SU-DHL-6 (cell line): ENCODE results near the gene CRIM1.

Experiments used
- H2AFZ ChIP-seq: fragments of 200-600 bp; sonication (generic); 2 replicates; pipeline ENCODE4 v1.6.1; 2014; ENCODE audit warnings: low read depth, mild to moderate bottlenecking, moderate library complexity, mixed read lengths, antibody characterized with exemption, low read length; ENCODE audit not compliant: severe bottlenecking
- H3F3A ChIP-seq: fragments of 200-600 bp; shearing (Covaris generic); 2 replicates; pipeline ENCODE4 v1.6.0; 2016; ENCODE audit warnings: antibody characterized with exemption, mild to moderate bottlenecking; ENCODE audit not compliant: insufficient read depth
- H3K27ac ChIP-seq: fragments of 200-600 bp; sonication (generic); 2 replicates; pipeline ENCODE4 v1.5.1; 2016; ENCODE audit warnings: low read depth, mild to moderate bottlenecking, low read length, moderate library complexity, mixed read lengths
- H3K27me3 ChIP-seq: fragments of 200-600 bp; sonication (generic), shearing (Covaris generic); 2 replicates; pipeline ENCODE4 v1.6.0; 2014; ENCODE audit warnings: mild to moderate bottlenecking, low read length
- H3K36me3 ChIP-seq: fragments of 200-600 bp; sonication (generic); 2 replicates; pipeline ENCODE4 v1.6.1; 2014; ENCODE audit warnings: mild to moderate bottlenecking, low read length, mixed read lengths
- H3K4me2 ChIP-seq: fragments of 300-600, 200-600 bp; shearing (Covaris generic), sonication (generic); 2 replicates; pipeline ENCODE4 v1.6.0; 2014; ENCODE audit warnings: low read length, low read depth, mild to moderate bottlenecking; ENCODE audit not compliant: poor library complexity, severe bottlenecking
- H3K4me3 ChIP-seq: fragments of 200-600 bp; sonication (generic); 2 replicates; pipeline ENCODE4 v1.5.1; 2014; ENCODE audit warnings: antibody characterized with exemption, low read length, mild to moderate bottlenecking, mixed read lengths; ENCODE audit not compliant: insufficient read depth, poor library complexity, severe bottlenecking
- H3K79me2 ChIP-seq: fragments of 200-600 bp; sonication (generic); 2 replicates; pipeline ENCODE4 v1.6.1; 2014; ENCODE audit warnings: mild to moderate bottlenecking, low read length, moderate library complexity; ENCODE audit not compliant: insufficient read depth
- H3K9ac ChIP-seq: fragments of 200-600 bp; sonication (generic); 2 replicates; pipeline ENCODE4 v1.7.0; 2014; ENCODE audit warnings: mild to moderate bottlenecking, low read length
- H3K9me2 ChIP-seq: fragments of 200-600 bp; sonication (generic); replicated peaks from 2 replicates; pipeline ENCODE4 v1.6.1; 2014; ENCODE audit warnings: low read length; ENCODE audit not compliant: insufficient read depth
- H3K9me3 ChIP-seq: fragments of 200-600 bp; sonication (generic); 2 replicates; pipeline ENCODE4 v1.6.1; 2014; ENCODE audit warnings: low read length, mixed read lengths; ENCODE audit not compliant: insufficient read depth
- H4K20me1 ChIP-seq: fragments of 200-600 bp; sonication (generic); 2 replicates; pipeline ENCODE4 v1.6.1; 2014; ENCODE audit warnings: low read depth, mild to moderate bottlenecking, antibody characterized with exemption, low read length, moderate library complexity, mixed read lengths
- EZH2phosphoT487 ChIP-seq: fragments of 200-600 bp; sonication (generic), shearing (Covaris generic); conservative IDR thresholded peaks from 2 replicates; pipeline ENCODE4 v1.6.1; 2018; ENCODE audit warnings: mild to moderate bottlenecking, antibody characterized with exemption, low read length, moderate library complexity, mixed read lengths
- TF ChIP-seq, protein P1 (sequence below): fragments of 200-600 bp; sonication (generic); IDR thresholded peaks from one replicate; pipeline ENCODE4 v1.5.1; 2017; ENCODE audit warnings: antibody characterized with exemption, mild to moderate bottlenecking, low read length, moderate library complexity; ENCODE audit not compliant: insufficient read depth, poor library complexity, severe bottlenecking

CRIM1 gene

DNA sequence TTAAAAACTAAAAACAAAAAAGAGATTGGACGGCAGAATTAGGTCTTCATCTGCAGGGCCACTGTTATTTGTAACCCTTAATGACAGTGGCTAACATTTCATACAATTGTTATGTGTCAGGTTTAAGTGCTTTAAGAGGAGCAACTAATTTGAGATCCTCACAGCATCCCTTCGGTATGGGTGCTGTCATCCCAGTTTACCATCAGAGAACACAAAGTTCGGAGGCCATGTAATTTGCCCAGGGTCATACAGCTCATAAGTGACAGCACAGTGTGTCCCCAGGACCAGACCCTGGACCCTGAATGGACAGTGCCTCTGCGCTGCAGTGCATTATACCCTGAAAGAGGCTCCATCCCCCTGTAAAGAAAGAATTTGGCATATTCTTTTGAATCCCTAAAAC is 127.7 kb downstream of the CRIM1 start:
- no peak overlapping the region for H2AFZ ChIP-seq
- no peaks in the 10 kb centered on the region for H3K79me2 ChIP-seq
- no peaks in the 10 kb centered on the region for H3K36me3 ChIP-seq
- no peaks in the 10 kb centered on the region for H3K27me3 ChIP-seq
- H4K20me1 ChIP-seq: no peaks in the 10 kb centered on the region
- TF ChIP-seq EZH2phosphoT487: no peak
- TF ChIP-seq, protein P1, sequence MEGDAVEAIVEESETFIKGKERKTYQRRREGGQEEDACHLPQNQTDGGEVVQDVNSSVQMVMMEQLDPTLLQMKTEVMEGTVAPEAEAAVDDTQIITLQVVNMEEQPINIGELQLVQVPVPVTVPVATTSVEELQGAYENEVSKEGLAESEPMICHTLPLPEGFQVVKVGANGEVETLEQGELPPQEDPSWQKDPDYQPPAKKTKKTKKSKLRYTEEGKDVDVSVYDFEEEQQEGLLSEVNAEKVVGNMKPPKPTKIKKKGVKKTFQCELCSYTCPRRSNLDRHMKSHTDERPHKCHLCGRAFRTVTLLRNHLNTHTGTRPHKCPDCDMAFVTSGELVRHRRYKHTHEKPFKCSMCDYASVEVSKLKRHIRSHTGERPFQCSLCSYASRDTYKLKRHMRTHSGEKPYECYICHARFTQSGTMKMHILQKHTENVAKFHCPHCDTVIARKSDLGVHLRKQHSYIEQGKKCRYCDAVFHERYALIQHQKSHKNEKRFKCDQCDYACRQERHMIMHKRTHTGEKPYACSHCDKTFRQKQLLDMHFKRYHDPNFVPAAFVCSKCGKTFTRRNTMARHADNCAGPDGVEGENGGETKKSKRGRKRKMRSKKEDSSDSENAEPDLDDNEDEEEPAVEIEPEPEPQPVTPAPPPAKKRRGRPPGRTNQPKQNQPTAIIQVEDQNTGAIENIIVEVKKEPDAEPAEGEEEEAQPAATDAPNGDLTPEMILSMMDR: no peak
- no peaks in the 10 kb centered on the region for H3K9me2 ChIP-seq
- H3K27ac ChIP-seq: no peak overlapping the region
- H3K4me3 ChIP-seq: no peak overlapping the region
- no peaks in the 10 kb centered on the region for H3F3A ChIP-seq
- no peak overlapping the region for H3K4me2 ChIP-seq
- H3K9ac ChIP-seq: no peak overlapping the region
- no peaks in the 10 kb centered on the region for H3K9me3 ChIP-seq

DNA sequence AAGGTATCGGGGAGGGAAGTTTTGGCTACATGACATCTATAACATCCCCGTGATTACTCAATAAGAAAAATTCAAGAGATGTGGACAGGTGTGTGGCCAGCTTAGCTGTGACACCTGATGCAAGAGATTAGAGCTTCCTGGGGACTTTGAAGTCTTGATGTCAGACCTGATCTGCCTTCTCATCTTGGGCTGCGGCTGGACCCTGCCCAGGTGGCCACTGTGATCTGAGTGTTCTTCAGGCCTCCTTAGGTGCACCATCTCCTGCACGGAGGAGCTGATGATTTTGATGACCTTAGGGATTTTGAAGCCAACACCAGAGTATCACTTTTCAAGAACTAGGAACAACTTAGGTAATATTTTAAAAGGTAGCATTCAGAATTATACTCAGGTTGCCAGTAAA is 128.9 kb downstream of the CRIM1 start:
- Histone ChIP-seq H3F3A (no peaks in the 10 kb centered on the region), H2AFZ (no peak overlapping the region), H3K9me3 (no peaks in the 10 kb centered on the region), H4K20me1 (no peaks in the 10 kb centered on the region), H3K4me2 (no peak overlapping the region), H3K79me2 (no peaks in the 10 kb centered on the region), H3K9ac (no peak overlapping the region), H3K4me3 (no peak overlapping the region), H3K36me3 (no peaks in the 10 kb centered on the region), H3K9me2 (no peaks in the 10 kb centered on the region), H3K27ac (no peak overlapping the region), H3K27me3 (no peaks in the 10 kb centered on the region)
- TF ChIP-seq, protein P1: no peak
- TF ChIP-seq EZH2phosphoT487: no peak

DNA sequence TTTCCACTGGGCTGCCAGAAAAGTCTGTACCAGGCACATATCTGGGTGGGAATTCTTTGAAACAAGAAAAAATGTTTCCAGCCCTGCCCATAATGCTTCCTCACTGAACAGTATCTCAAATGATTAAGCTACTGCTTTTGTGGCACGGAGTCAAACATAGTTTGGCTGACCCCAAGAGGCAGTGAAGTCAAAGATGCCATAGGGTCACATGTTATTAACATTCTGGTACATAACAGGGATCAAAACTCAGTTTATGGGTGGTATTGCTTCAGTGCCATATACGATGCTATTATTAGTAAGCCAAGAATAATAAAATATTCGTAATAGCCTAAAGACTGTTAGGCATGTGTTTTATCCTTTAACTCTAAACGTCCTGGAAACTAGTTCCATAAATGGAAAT is 129.9 kb downstream of the CRIM1 start:
- Histone ChIP-seq H3K79me2 (no peaks in the 10 kb centered on the region), H3K9me2 (no peaks in the 10 kb centered on the region), H3K27me3 (no peaks in the 10 kb centered on the region), H3K9ac (no peak overlapping the region), H3K27ac (no peak overlapping the region), H4K20me1 (no peaks in the 10 kb centered on the region), H3K4me2 (no peak overlapping the region), H3K9me3 (no peaks in the 10 kb centered on the region), H2AFZ (no peak overlapping the region), H3K36me3 (no peaks in the 10 kb centered on the region), H3K4me3 (no peak overlapping the region), H3F3A (no peaks in the 10 kb centered on the region)
- TF ChIP-seq, protein P1: no peak
- TF ChIP-seq EZH2phosphoT487: no peak

DNA sequence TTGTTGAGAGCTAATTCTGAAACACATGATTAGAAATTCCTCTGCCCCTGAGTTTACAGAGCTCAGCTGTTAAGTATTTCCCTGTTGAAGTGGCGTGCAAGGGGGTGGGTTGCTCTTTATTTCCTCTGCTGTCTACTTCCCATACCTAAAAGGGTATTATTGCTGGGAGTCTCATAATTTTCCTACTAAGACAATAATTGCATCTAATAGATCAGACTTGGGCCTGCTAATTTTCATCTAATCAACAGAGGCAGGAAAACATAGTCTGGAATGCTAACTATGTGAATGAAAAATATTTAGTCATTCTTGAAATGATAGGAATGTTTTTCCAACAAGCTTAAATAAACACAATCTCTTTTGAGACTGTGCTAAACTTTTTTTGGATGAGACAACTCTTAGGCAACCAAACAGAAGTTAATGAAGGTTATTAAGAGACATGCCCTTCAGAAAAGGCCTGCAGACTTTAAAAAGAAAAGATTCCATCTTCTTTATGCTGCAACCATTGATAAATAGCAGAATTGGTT is 131.0 kb downstream of the CRIM1 start:
- H3K9me3 ChIP-seq: no peaks in the 10 kb centered on the region
- H3F3A ChIP-seq: no peaks in the 10 kb centered on the region
- H3K27ac ChIP-seq: no peak overlapping the region
- H4K20me1 ChIP-seq: no peaks in the 10 kb centered on the region
- no peaks in the 10 kb centered on the region for H3K9me2 ChIP-seq
- no peaks in the 10 kb centered on the region for H3K36me3 ChIP-seq
- no peak overlapping the region for H3K9ac ChIP-seq
- no peaks in the 10 kb centered on the region for H3K27me3 ChIP-seq
- no peaks in the 10 kb centered on the region for H3K79me2 ChIP-seq
- no peak overlapping the region for H2AFZ ChIP-seq
- no peak overlapping the region for H3K4me2 ChIP-seq
- no peak for TF ChIP-seq EZH2phosphoT487
- TF ChIP-seq, protein P1: no peak
- H3K4me3 ChIP-seq: no peak overlapping the region
